ENCODE measurements around the gene SPTBN4. TPM values are rescaled to one million over a fixed set of nuclear protein-coding genes. Genes with fewer than 3 reads are reported as not detected.
"Not testable (repeated sequence)": the region's sequence is repeated elsewhere in the genome, so short reads cannot be mapped to it uniquely, and the experiment has no call there.

Gene SPTBN4
- total RNA-seq = 6.1 TPM
- long read RNA-seq, partial matches to known transcripts = 1 of 2 reads
- long read RNA-seq, other reads (novel, unspliced or antisense) = 1 of 2 reads

- DNase-seq (ENCODE audit: low spot score) = no peak
Observed at GRCh38 chr19:40466985-40467734, at the start of gene SPTBN4. SPTBN4 (plus strand) TSS chr19:40467001; CDS start chr19:40472622, 5,621 bp downstream.

- DNase-seq (ENCODE audit: low spot score) = no peak
Observed at GRCh38 chr19:40417643-40417981, 49.2 kb upstream of the SPTBN4 start.

GRCh38 chr19:40418040-40418439, 48.8 kb upstream of the SPTBN4 start:
- DNase-seq (ENCODE audit: low spot score) = no peak

GRCh38 chr19:40419066-40419612, 47.7 kb upstream of the SPTBN4 start:
- DNase-seq (ENCODE audit: low spot score) = no peak

GRCh38 chr19:40419780-40420179, 47.0 kb upstream of the SPTBN4 start:
- DNase-seq (ENCODE audit: low spot score) = no peak

- no peak for DNase-seq (ENCODE audit: low spot score)
Observed at GRCh38 chr19:40420451-40420765, 46.4 kb upstream of the SPTBN4 start.

- DNase-seq (ENCODE audit: low spot score) = peak; percentile 98
Observed at GRCh38 chr19:40420766-40421765, 45.7 kb upstream of the SPTBN4 start.

GRCh38 chr19:40421993-40422747, 44.6 kb upstream of the SPTBN4 start:
- no peak for DNase-seq (ENCODE audit: low spot score)

- no peak for DNase-seq (ENCODE audit: low spot score)
Observed at GRCh38 chr19:40422748-40423566, 43.8 kb upstream of the SPTBN4 start.

GRCh38 chr19:40423938-40424337, 42.9 kb upstream of the SPTBN4 start:
- DNase-seq (ENCODE audit: low spot score) = no peak

GRCh38 chr19:40424637-40425449, 42.0 kb upstream of the SPTBN4 start:
- DNase-seq (ENCODE audit: low spot score) = no peak

GRCh38 chr19:40425450-40426287, 41.1 kb upstream of the SPTBN4 start, which contains the start of gene SERTAD1:
SERTAD1 (minus strand) TSS chr19:40425992; CDS start chr19:40423546, 2,446 bp downstream.
- peak; percentile 100 for DNase-seq (ENCODE audit: low spot score)

- not testable (repeated sequence) for DNase-seq (ENCODE audit: low spot score)
Observed at GRCh38 chr19:40428197-40428596, 38.6 kb upstream of the SPTBN4 start.

- not testable (repeated sequence) for DNase-seq (ENCODE audit: low spot score)
Observed at GRCh38 chr19:40430242-40430641, 36.6 kb upstream of the SPTBN4 start.

GRCh38 chr19:40431698-40432097, 35.1 kb upstream of the SPTBN4 start:
- DNase-seq (ENCODE audit: low spot score) = no peak

- DNase-seq (ENCODE audit: low spot score) = not testable (repeated sequence)
Observed at GRCh38 chr19:40432760-40433159, 34.0 kb upstream of the SPTBN4 start.

GRCh38 chr19:40433391-40434216, 33.2 kb upstream of the SPTBN4 start:
- DNase-seq (ENCODE audit: low spot score) = peak; percentile 96

All from mesenteric fat pad (tissue), 1 donor.